MM.1S (cell line): ENCODE measurements around the gene C19orf73.

Experiments used
- DNase-seq: peaks from one replicate; pipeline ENCODE4 v3.0.0-alpha.2; 2015
- H2AFZ ChIP-seq: fragments of 300-600 bp; sonication (generic); 2 replicates; pipeline ENCODE4 v1.6.0; 2016; ENCODE audit warnings: antibody characterized with exemption, low read length
- H3F3A ChIP-seq: fragments of 300-600 bp; sonication (generic); 2 replicates; pipeline ENCODE4 v1.6.1; 2016; ENCODE audit warnings: mild to moderate bottlenecking, antibody characterized with exemption, low read length, moderate library complexity, mixed read lengths; ENCODE audit not compliant: insufficient read depth
- H3K27ac ChIP-seq: fragments of 300-600 bp; sonication (generic); 2 replicates; pipeline ENCODE4 v1.5.1; 2016; ENCODE audit warnings: mild to moderate bottlenecking, low read length
- H3K27me3 ChIP-seq: fragments of 300-600 bp; sonication (generic); replicated peaks from 2 replicates; pipeline ENCODE4 v1.6.0; 2016; ENCODE audit warnings: low read length; ENCODE audit not compliant: insufficient read depth
- H3K36me3 ChIP-seq: fragments of 300-600 bp; sonication (generic); replicated peaks from 2 replicates; pipeline ENCODE4 v1.6.1; 2016; ENCODE audit warnings: mild to moderate bottlenecking, low read length, mixed read lengths; ENCODE audit not compliant: insufficient read depth
- H3K4me1 ChIP-seq: fragments of 300-600 bp; sonication (generic); 2 replicates; pipeline ENCODE4 v1.6.1; 2016; ENCODE audit warnings: low read length, mixed read lengths
- H3K4me2 ChIP-seq: fragments of 300-600 bp; sonication (generic); 2 replicates; pipeline ENCODE4 v1.6.0; 2016; ENCODE audit warnings: low read depth, low read length
- H3K4me3 ChIP-seq: fragments of 300-600 bp; sonication (generic); 2 replicates; pipeline ENCODE4 v1.5.1; 2016; ENCODE audit warnings: low read length, mixed read lengths
- H3K79me2 ChIP-seq: fragments of 300-600 bp; sonication (generic); 2 replicates; pipeline ENCODE4 v1.6.1; 2016; ENCODE audit warnings: mixed run types, low read length, mixed read lengths
- H3K9ac ChIP-seq: fragments of 300-600 bp; sonication (generic); 2 replicates; pipeline ENCODE4 v1.6.1; 2016; ENCODE audit warnings: low read length, mixed read lengths
- H3K9me2 ChIP-seq: fragments of 300-600 bp; sonication (generic); replicated peaks from 2 replicates; pipeline ENCODE4 v1.6.1; 2016; ENCODE audit warnings: mild to moderate bottlenecking, low read length, mixed read lengths; ENCODE audit not compliant: insufficient read depth
- H3K9me3 ChIP-seq: fragments of 300-600 bp; sonication (generic); replicated peaks from 2 replicates; pipeline ENCODE4 v1.6.1; 2016; ENCODE audit warnings: mild to moderate bottlenecking, low read length, mixed read lengths; ENCODE audit not compliant: insufficient read depth
- H4K20me1 ChIP-seq: fragments of 300-600 bp; sonication (generic); 2 replicates; pipeline ENCODE4 v1.6.1; 2016; ENCODE audit warnings: mild to moderate bottlenecking, low read length, moderate library complexity, mixed read lengths; ENCODE audit not compliant: insufficient read depth
- EZH2 ChIP-seq: fragments of 300-600 bp; sonication (generic); optimal IDR thresholded peaks from 2 replicates; pipeline ENCODE3; 2017; ENCODE audit warnings: low read depth, mild to moderate bottlenecking, antibody characterized with exemption, low read length, mixed read lengths
- EZH2phosphoT487 ChIP-seq: fragments of 300-600 bp; sonication (generic); IDR thresholded peaks from 2 replicates; pipeline ENCODE4 v1.6.1; 2018; ENCODE audit warnings: antibody characterized with exemption, low read length
- TF ChIP-seq, protein P1 (sequence below): fragments of 300-600 bp; sonication (generic); IDR thresholded peaks from 2 replicates; pipeline ENCODE4 v1.5.1; 2016; ENCODE audit warnings: antibody characterized with exemption, low read length, mixed read lengths

Gene C19orf73

DNA sequence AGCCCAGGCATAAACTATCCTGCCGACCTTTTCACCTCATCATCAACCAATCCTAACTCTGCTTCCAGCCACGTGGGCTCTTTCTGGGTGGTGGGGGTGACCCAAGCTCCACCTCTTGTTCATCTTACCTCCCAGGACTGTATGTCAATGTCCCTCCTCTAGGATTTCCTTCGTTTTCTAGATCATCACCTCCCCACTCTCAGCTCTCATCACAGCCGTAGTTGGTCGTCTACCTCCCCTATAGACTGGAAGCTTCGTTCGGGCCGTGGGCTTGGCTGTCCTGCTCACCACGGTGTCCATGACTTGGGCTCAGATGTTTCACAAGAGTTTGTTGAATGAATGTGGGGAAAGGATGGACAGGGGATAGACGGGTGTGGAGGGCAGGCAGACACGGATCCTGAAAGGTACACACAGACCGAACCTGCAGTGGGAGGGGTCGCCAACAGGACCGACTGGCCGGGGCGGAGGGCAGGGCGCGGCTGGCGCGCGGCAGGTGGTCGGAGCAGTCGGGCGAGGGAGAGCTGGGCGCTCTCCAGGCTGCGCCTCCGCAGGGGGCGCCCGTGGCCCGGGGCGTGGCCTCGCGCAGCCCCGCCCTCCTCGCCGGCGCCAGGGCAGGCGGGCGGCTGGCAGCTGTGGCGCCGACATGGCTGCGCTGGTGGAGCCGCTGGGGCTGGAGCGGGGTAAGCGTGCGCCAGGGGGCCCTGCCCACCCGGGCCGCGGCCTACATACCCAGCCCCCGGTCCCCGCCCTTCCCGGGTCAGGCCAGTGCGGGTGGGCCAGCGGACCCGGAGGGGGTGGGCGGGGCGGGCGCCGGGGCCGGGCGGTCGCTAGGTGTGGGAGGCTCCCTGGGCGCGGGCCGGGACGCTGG, 4.9 kb downstream of the C19orf73 start, which contains the start of gene LIN7B:
Gene LIN7B (plus strand): TSS at position 609 of the 868 bp plus-strand sequence. CDS start 35 bp downstream, at position 644.
- DNase-seq, result peak; percentile 76
- peaks cover 10% of the 10 kb centered on the region for H3K4me1 ChIP-seq
- no peak within 1 kb of the TSS for H3K27ac ChIP-seq
- H2AFZ ChIP-seq, result peak within 1 kb of the TSS; percentile 95
- TF ChIP-seq EZH2, result no peak
- no peak for TF ChIP-seq EZH2phosphoT487
- TF ChIP-seq, protein P1, sequence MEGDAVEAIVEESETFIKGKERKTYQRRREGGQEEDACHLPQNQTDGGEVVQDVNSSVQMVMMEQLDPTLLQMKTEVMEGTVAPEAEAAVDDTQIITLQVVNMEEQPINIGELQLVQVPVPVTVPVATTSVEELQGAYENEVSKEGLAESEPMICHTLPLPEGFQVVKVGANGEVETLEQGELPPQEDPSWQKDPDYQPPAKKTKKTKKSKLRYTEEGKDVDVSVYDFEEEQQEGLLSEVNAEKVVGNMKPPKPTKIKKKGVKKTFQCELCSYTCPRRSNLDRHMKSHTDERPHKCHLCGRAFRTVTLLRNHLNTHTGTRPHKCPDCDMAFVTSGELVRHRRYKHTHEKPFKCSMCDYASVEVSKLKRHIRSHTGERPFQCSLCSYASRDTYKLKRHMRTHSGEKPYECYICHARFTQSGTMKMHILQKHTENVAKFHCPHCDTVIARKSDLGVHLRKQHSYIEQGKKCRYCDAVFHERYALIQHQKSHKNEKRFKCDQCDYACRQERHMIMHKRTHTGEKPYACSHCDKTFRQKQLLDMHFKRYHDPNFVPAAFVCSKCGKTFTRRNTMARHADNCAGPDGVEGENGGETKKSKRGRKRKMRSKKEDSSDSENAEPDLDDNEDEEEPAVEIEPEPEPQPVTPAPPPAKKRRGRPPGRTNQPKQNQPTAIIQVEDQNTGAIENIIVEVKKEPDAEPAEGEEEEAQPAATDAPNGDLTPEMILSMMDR, result peak; percentile 37
- H3K27me3 ChIP-seq, result no peaks in the 10 kb centered on the region
- H3K4me3 ChIP-seq, result peak within 1 kb of the TSS; percentile 77
- peak within 1 kb of the TSS; percentile 42; the same call in 1 of the 2 replicates for H3K9ac ChIP-seq
- no peaks in the 10 kb centered on the region for H3K36me3 ChIP-seq
- no peaks in the 10 kb centered on the region for H3K9me3 ChIP-seq
- no peaks in the 10 kb centered on the region for H3K9me2 ChIP-seq
- H4K20me1 ChIP-seq, result no peaks in the 10 kb centered on the region
- peaks cover 3% of the 10 kb centered on the region; the same call in 1 of the 2 replicates for H3F3A ChIP-seq
- H3K4me2 ChIP-seq, result peak within 1 kb of the TSS; percentile 97
- H3K79me2 ChIP-seq, result no peaks in the 10 kb centered on the region

- TF ChIP-seq EZH2 (no peak), EZH2phosphoT487 (no peak)
- TF ChIP-seq, protein P1, result no peak
- H3F3A ChIP-seq, result peaks cover 8% of the 10 kb centered on the region; the same call in 1 of the 2 replicates
- DNase-seq, result no peak
- H3K27me3 ChIP-seq, result no peaks in the 10 kb centered on the region
- no peaks in the 10 kb centered on the region; the same call in 1 of the 2 replicates for H3K79me2 ChIP-seq
- H2AFZ ChIP-seq, result no peak overlapping the region
- H3K9ac ChIP-seq, result no peak overlapping the region
- no peaks in the 10 kb centered on the region for H3K9me2 ChIP-seq
- H3K9me3 ChIP-seq, result no peaks in the 10 kb centered on the region
- H3K36me3 ChIP-seq, result no peaks in the 10 kb centered on the region; the same call in 1 of the 2 replicates
- no peak overlapping the region for H3K4me3 ChIP-seq
- H4K20me1 ChIP-seq, result no peaks in the 10 kb centered on the region
- H3K27ac ChIP-seq, result no peak overlapping the region
- 0 out of 2 replicates have a peak, but pooled peaks cover 4% of the 10 kb centered on the region for H3K4me1 ChIP-seq
- no peak overlapping the region for H3K4me2 ChIP-seq
Measured at GRCh38 chr19:49111218-49111998, 7.5 kb downstream of the C19orf73 start.

- DNase-seq, result no peak
- Histone ChIP-seq H3K4me1 (0 out of 2 replicates have a peak, but pooled peaks cover 4% of the 10 kb centered on the region), H3F3A (peaks cover 16% of the 10 kb centered on the region; the same call in 1 of the 2 replicates), H3K36me3 (no peaks in the 10 kb centered on the region; the same call in 1 of the 2 replicates), H4K20me1 (no peaks in the 10 kb centered on the region), H3K79me2 (no peaks in the 10 kb centered on the region; the same call in 1 of the 2 replicates), H3K9me2 (no peaks in the 10 kb centered on the region), H3K4me2 (no peak overlapping the region), H2AFZ (no peak overlapping the region), H3K27ac (no peak overlapping the region), H3K9me3 (no peaks in the 10 kb centered on the region), H3K9ac (no peak overlapping the region), H3K4me3 (no peak overlapping the region), H3K27me3 (no peaks in the 10 kb centered on the region)
- TF ChIP-seq EZH2phosphoT487 (no peak), EZH2 (no peak)
Measured at GRCh38 chr19:49110567-49110966, 8.4 kb downstream of the C19orf73 start.
